ENCODE measurements around the gene TEX35.
"Not testable (repeated sequence)": the region's sequence is repeated elsewhere in the genome, so short reads cannot be mapped to it uniquely, and the experiment has no call there.

Gene TEX35

GRCh38 chr1:178541829-178542553 lies 29.1 kb downstream of the TEX35 start:
- no peak for DNase-seq (ENCODE audit: low read depth)

GRCh38 chr1:178542554-178543289 lies 29.8 kb downstream of the TEX35 start:
- peak; percentile 67 for DNase-seq (ENCODE audit: low read depth)

GRCh38 chr1:178543290-178543607 lies 30.3 kb downstream of the TEX35 start:
- DNase-seq (ENCODE audit: low read depth) = no peak

- DNase-seq (ENCODE audit: low read depth) = peak; percentile 26
Measured at GRCh38 chr1:178544531-178544930, 31.6 kb downstream of the TEX35 start.

GRCh38 chr1:178548108-178548507 lies 35.2 kb downstream of the TEX35 start:
- no peak for DNase-seq (ENCODE audit: low read depth)

- no peak for DNase-seq (ENCODE audit: low read depth)
Measured at GRCh38 chr1:178551307-178551706, 38.4 kb downstream of the TEX35 start.

GRCh38 chr1:178551940-178552339 lies 39.0 kb downstream of the TEX35 start:
- no peak for DNase-seq (ENCODE audit: low read depth)

- DNase-seq (ENCODE audit: low read depth) = no peak
Measured at GRCh38 chr1:178552856-178553255, 39.9 kb downstream of the TEX35 start.

GRCh38 chr1:178554351-178554750 lies 41.4 kb downstream of the TEX35 start:
- not testable (repeated sequence) for DNase-seq (ENCODE audit: low read depth)

- not testable (repeated sequence) for DNase-seq (ENCODE audit: low read depth)
Measured at GRCh38 chr1:178555613-178556012, 42.7 kb downstream of the TEX35 start.

- not testable (repeated sequence) for DNase-seq (ENCODE audit: low read depth)
Measured at GRCh38 chr1:178558816-178559215, 45.9 kb downstream of the TEX35 start.

GRCh38 chr1:178560871-178561376 lies 48.0 kb downstream of the TEX35 start:
- DNase-seq (ENCODE audit: low read depth) = no peak

GRCh38 chr1:178563099-178563820 lies 50.4 kb downstream of the TEX35 start:
- no peak for DNase-seq (ENCODE audit: low read depth)

- no peak for DNase-seq (ENCODE audit: low read depth)
Measured at GRCh38 chr1:178564086-178564782, 51.3 kb downstream of the TEX35 start.

GRCh38 chr1:178564783-178565180 lies 51.9 kb downstream of the TEX35 start:
- DNase-seq (ENCODE audit: low read depth) = no peak

GRCh38 chr1:178565586-178565985 lies 52.7 kb downstream of the TEX35 start:
- DNase-seq (ENCODE audit: low read depth) = no peak

- peak; percentile 48 for DNase-seq (ENCODE audit: low read depth)
Measured at GRCh38 chr1:178566187-178566586, 53.3 kb downstream of the TEX35 start.

- DNase-seq (ENCODE audit: low read depth) = no peak
Measured at GRCh38 chr1:178571807-178572206, 58.9 kb downstream of the TEX35 start.

Measured in amniotic epithelial cell (primary cell).